OCI-LY7 (cell line): ENCODE measurements around the gene ABHD11. TPM values are rescaled to one million over a fixed set of nuclear protein-coding genes. Genes with fewer than 3 reads are reported as not detected.

Experiments
- BruUV-seq: library from RNA; stranded (reverse); fragments of 400-500 nt; replicated peaks from 2 replicates; lab custom pipeline; 2021; lab: Mats Ljungman, UMichigan
- CTCF ChIA-PET: fragments of 300-600 bp; sonication (Branson Sonifier 250); formaldehyde crosslinking; loops from one replicate; lab custom pipeline; 2022; ENCODE audit warnings: antibody characterized with exemption; ENCODE audit not compliant: unreplicated experiment; lab: Charles Lee
- POLR2A ChIA-PET: fragments of 300-600 bp; sonication (Branson Sonifier 250); formaldehyde crosslinking; loops from one replicate; lab custom pipeline; 2022; ENCODE audit warnings: antibody characterized with exemption; lab: Charles Lee
- DNase-seq: peaks from one replicate; pipeline ENCODE4 v3.0.0-alpha.2; 2015; ENCODE audit warnings: low spot score
- H2AFZ ChIP-seq: fragments of 200-600 bp; sonication (generic), shearing (Covaris generic); 2 replicates; pipeline ENCODE4 v1.6.1; 2014; ENCODE audit warnings: mild to moderate bottlenecking, antibody characterized with exemption, low read length, moderate library complexity
- H3K27ac ChIP-seq: fragments of 200-600 bp; sonication (generic); 2 replicates; pipeline ENCODE4 v1.5.1; 2014; ENCODE audit warnings: mixed run types, low read depth, mild to moderate bottlenecking, moderate library complexity, low read length, inconsistent platforms; ENCODE audit not compliant: poor library complexity, severe bottlenecking
- H3K36me3 ChIP-seq: fragments of 200-600 bp; sonication (generic); 2 replicates; pipeline ENCODE4 v1.6.1; 2014; ENCODE audit warnings: mild to moderate bottlenecking, antibody characterized with exemption, low read length, moderate library complexity, mixed read lengths; ENCODE audit not compliant: insufficient read depth
- H3K4me1 ChIP-seq: fragments of 200-600 bp; sonication (generic); 2 replicates; pipeline ENCODE4 v1.5.1; 2014; ENCODE audit warnings: mild to moderate bottlenecking, low read length; ENCODE audit not compliant: insufficient read depth, poor library complexity, severe bottlenecking
- H3K4me2 ChIP-seq: fragments of 200-600 bp; sonication (generic); 2 replicates; pipeline ENCODE4 v1.6.1; 2014; ENCODE audit warnings: mild to moderate bottlenecking, low read length
- H3K4me3 ChIP-seq: fragments of 200-600 bp; sonication (generic); 2 replicates; pipeline ENCODE4 v1.5.1; 2014; ENCODE audit warnings: mild to moderate bottlenecking, low read depth, low read length; ENCODE audit not compliant: poor library complexity, severe bottlenecking
- H3K79me2 ChIP-seq: fragments of 200-600 bp; sonication (generic); 2 replicates; pipeline ENCODE4 v1.6.1; 2016; ENCODE audit warnings: low read depth, mild to moderate bottlenecking, low read length, moderate library complexity, mixed read lengths; ENCODE audit not compliant: insufficient read depth
- H3K9me2 ChIP-seq: fragments of 200-600 bp; sonication (generic); 2 replicates; pipeline ENCODE4 v1.6.1; 2016; ENCODE audit warnings: mild to moderate bottlenecking, low read length, mixed read lengths; ENCODE audit not compliant: insufficient read depth
- H3K9me3 ChIP-seq: fragments of 200-600 bp; sonication (generic); 2 replicates; pipeline ENCODE4 v1.6.1; 2014; ENCODE audit warnings: mild to moderate bottlenecking, mixed run types, low read length, mixed read lengths
- H4K20me1 ChIP-seq: fragments of 200-600 bp; sonication (generic); 2 replicates; pipeline ENCODE4 v1.6.1; 2014; ENCODE audit warnings: mild to moderate bottlenecking, antibody characterized with exemption, low read length, moderate library complexity, mixed read lengths; ENCODE audit not compliant: insufficient read depth
- EZH2phosphoT487 ChIP-seq: fragments of 200-600 bp; sonication (generic); IDR thresholded peaks from 2 replicates; pipeline ENCODE4 v1.6.1; 2018; ENCODE audit warnings: low read depth, borderline replicate concordance, mild to moderate bottlenecking, mixed run types, antibody characterized with exemption, low read length, moderate library complexity, mixed read lengths
- intact Hi-C: fragments of 100-400 bp; cut with micrococcal nuclease; formaldehyde crosslinking; loops from one replicate; pipeline ENCODE4 v1.10.0; 2022; ENCODE audit not compliant: unreplicated experiment
- total RNA-seq, 2 experiments: library from RNA; depleted of rRNA in 1 of 2; stranded (reverse); fragments of >200 nt in 1 of 2; shearing (Covaris generic) in 1 of 2; gene quantifications; 2 replicates each; pipeline ENCODE4 v1.2.3, GENCODE V29; 2014 to 2022
- TF ChIP-seq, protein P1 (sequence below): fragments of 200-600 bp; sonication (generic); conservative IDR thresholded peaks from 2 replicates; pipeline ENCODE4 v1.5.1; 2014; ENCODE audit warnings: mild to moderate bottlenecking, antibody characterized with exemption, low read length, moderate library complexity, mixed read lengths

The ABHD11 gene
- total RNA-seq, 2 experiments from 2014 or later: 27.4 to 27.5 TPM

DNA sequence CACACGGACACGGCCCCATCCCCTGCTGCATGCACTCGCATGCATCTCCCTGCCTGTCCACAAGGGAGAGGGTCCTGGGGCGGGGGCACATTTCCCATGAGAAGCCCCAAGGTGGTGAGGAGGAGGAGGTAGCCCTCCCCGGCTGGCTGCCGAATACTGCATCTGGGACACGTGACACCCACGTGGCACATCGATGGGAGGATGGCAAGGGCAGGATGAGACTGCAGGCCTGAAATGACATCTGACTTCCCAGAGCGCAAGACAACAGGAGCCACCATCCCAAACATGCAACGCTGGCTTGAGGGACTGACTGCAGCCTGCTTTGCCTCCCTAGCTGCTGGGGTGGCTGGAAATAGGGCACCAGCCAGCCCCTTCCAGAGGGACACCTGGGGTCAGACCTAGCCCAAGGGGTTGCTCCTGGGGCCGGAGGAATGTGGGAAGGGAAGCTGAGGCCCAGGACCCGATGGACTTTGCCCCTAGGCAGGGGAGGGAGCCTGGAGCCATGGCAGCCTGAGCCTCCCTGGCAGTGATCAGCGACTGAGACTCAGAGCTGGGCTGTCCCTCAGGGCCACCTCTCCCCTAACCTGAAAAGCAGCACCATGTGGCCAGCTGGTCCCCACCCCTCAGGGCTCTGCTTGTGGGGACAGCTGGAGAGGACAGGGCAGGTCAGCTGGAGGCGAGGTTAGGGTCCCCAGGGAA is 39.1 kb downstream of the ABHD11 start:
- no peaks in the 10 kb centered on the region for H4K20me1 ChIP-seq
- no peak overlapping the region for H3K27ac ChIP-seq
- no TSS peak for BruUV-seq
- no peaks in the 10 kb centered on the region for H3K4me1 ChIP-seq
- ChIA-PET CTCF (no interaction called here), POLR2A (interaction anchor here (0.7 kb wide), 1 partner anchor 973 kb away, joined by 3 read pairs; no protein-coding TSS in a partner anchor)
- H3K9me2 ChIP-seq: no peaks in the 10 kb centered on the region
- H3K4me2 ChIP-seq: no peak overlapping the region
- H3K36me3 ChIP-seq: peaks cover 51% of the 10 kb centered on the region
- no peak overlapping the region for H2AFZ ChIP-seq
- no peaks in the 10 kb centered on the region for H3K9me3 ChIP-seq
- H3K79me2 ChIP-seq: no peaks in the 10 kb centered on the region
- H3K4me3 ChIP-seq: no peak overlapping the region
- TF ChIP-seq, protein P1, sequence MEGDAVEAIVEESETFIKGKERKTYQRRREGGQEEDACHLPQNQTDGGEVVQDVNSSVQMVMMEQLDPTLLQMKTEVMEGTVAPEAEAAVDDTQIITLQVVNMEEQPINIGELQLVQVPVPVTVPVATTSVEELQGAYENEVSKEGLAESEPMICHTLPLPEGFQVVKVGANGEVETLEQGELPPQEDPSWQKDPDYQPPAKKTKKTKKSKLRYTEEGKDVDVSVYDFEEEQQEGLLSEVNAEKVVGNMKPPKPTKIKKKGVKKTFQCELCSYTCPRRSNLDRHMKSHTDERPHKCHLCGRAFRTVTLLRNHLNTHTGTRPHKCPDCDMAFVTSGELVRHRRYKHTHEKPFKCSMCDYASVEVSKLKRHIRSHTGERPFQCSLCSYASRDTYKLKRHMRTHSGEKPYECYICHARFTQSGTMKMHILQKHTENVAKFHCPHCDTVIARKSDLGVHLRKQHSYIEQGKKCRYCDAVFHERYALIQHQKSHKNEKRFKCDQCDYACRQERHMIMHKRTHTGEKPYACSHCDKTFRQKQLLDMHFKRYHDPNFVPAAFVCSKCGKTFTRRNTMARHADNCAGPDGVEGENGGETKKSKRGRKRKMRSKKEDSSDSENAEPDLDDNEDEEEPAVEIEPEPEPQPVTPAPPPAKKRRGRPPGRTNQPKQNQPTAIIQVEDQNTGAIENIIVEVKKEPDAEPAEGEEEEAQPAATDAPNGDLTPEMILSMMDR: no peak
- TF ChIP-seq EZH2phosphoT487: no peak
- DNase-seq: no peak
- intact Hi-C loops: no loop called here

DNA sequence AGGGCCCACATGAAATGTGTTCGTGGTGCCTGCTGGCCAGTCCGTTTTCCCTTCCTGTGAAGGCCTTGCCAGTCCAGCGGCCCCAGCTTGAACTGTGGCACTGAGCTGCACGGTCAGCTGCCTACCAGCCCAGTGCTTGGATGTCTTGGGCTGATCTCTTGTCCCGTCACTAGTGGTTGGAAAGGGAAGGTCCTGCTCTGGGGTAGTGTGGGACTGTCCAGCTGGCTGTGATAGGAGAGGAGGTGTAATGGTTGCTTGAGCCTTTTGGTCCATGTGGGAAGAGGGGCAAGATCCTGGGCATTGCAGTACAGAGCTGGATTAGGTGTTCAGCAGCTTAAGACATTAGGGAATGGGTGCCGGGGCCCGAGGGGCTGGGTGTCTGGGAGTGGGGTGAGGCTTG is 40.2 kb downstream of the ABHD11 start:
- TF ChIP-seq EZH2phosphoT487: no peak
- TF ChIP-seq, protein P1: no peak
- DNase-seq: no peak
- H3K9me2 ChIP-seq: no peaks in the 10 kb centered on the region
- no peaks in the 10 kb centered on the region for H3K4me1 ChIP-seq
- H3K4me2 ChIP-seq: no peak overlapping the region
- intact Hi-C loops: no loop called here
- no peak overlapping the region for H3K27ac ChIP-seq
- no peak overlapping the region for H3K4me3 ChIP-seq
- no peaks in the 10 kb centered on the region for H3K79me2 ChIP-seq
- BruUV-seq: no TSS peak
- no peaks in the 10 kb centered on the region for H3K9me3 ChIP-seq
- ChIA-PET POLR2A (interaction anchor here (1.2 kb wide), 1 partner anchor 14 kb away, joined by 3 read pairs; no protein-coding TSS in a partner anchor), CTCF (no interaction called here)
- no peak overlapping the region for H2AFZ ChIP-seq
- no peaks in the 10 kb centered on the region for H4K20me1 ChIP-seq
- H3K36me3 ChIP-seq: peaks cover 62% of the 10 kb centered on the region

DNA sequence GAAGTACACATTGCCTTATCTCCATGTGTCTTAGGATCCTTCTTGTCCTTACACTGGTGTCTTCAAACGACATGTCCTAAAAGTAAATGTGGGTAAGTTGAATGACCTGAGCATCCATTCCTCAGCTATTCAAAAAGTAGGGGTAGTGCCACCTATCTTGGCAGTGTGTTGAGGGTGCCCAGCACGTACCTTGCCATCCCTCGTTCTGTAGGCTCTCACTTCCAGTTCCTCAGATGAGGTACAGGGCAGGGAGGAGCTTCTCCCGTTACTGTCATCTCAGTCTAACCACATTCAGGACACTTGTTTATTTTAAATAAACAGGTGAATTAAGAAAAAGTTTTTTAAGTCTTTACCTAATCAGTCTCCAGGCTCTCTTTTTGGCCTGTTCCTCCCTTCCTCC is 42.2 kb downstream of the ABHD11 start:
- Histone ChIP-seq H3K4me3 (no peak overlapping the region), H3K79me2 (no peaks in the 10 kb centered on the region), H3K36me3 (peaks cover 82% of the 10 kb centered on the region), H3K4me1 (no peaks in the 10 kb centered on the region), H3K9me2 (no peaks in the 10 kb centered on the region), H4K20me1 (no peaks in the 10 kb centered on the region), H3K4me2 (no peak overlapping the region), H2AFZ (no peak overlapping the region), H3K27ac (no peak overlapping the region), H3K9me3 (no peaks in the 10 kb centered on the region)
- no peak for DNase-seq
- ChIA-PET POLR2A (interaction anchor here (0.5 kb wide), 1 partner anchor 244 kb away, joined by 3 read pairs; no protein-coding TSS in a partner anchor), CTCF (no interaction called here)
- TF ChIP-seq, protein P1: no peak
- no peak for TF ChIP-seq EZH2phosphoT487
- intact Hi-C loops: no loop called here
- no TSS peak for BruUV-seq
